Endometrial microvascular endothelial cells (primary cell): ENCODE results near the gene DENND1A. TPM values are rescaled to one million over a fixed set of nuclear protein-coding genes. Genes with fewer than 3 reads are reported as not detected.

ENCODE experiments used
- in situ Hi-C: cut with HindIII; loops from 2 replicates; pipeline ENCODE4 v1.10.0; 2017; ENCODE audit warnings: low sequenced_read_pairs, low pct_unique_long_range_greater_than_20kb; ENCODE audit errors: inconsistent ontology term
- total RNA-seq: library from RNA; depleted of rRNA; stranded (reverse); fragments of >200 nt; gene quantifications from one replicate; pipeline ENCODE4 v1.2.3, GENCODE V29; 2015; ENCODE audit errors: inconsistent ontology term

The DENND1A gene
- total RNA-seq, 1 donor from 2014 or later, result 13.6 TPM

- in situ Hi-C loops, result no loop called here
Observed at GRCh38 chr9:123426406-123426805, 503.5 kb downstream of the DENND1A start.

GRCh38 chr9:123425836-123426365 is 504.0 kb downstream of the DENND1A start:
- in situ Hi-C loops, result no loop called here

- in situ Hi-C loops, result no loop called here
Observed at GRCh38 chr9:123425261-123425821, 504.6 kb downstream of the DENND1A start.

GRCh38 chr9:123424552-123425225 is 505.2 kb downstream of the DENND1A start:
- in situ Hi-C loops, result no loop called here

GRCh38 chr9:123424131-123424530 is 505.8 kb downstream of the DENND1A start:
- in situ Hi-C loops, result no loop called here

DNA sequence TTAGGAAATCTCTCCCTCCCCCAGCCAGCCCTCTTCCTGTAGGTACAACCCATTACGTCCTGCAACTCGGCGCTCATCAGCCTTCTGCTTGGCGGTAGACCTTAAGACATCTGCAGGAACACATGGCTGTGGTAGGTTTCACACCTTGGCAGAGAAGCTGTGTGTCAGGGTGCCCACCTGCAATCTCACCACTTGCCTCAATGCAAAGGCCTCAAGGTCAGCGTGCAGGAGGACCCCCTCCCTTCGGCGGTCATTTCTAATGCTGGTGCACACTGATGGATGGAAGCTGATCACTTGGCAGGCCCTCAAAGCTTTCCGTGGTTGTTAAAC is 506.6 kb downstream of the DENND1A start:
- in situ Hi-C loops, result no loop called here

DNA sequence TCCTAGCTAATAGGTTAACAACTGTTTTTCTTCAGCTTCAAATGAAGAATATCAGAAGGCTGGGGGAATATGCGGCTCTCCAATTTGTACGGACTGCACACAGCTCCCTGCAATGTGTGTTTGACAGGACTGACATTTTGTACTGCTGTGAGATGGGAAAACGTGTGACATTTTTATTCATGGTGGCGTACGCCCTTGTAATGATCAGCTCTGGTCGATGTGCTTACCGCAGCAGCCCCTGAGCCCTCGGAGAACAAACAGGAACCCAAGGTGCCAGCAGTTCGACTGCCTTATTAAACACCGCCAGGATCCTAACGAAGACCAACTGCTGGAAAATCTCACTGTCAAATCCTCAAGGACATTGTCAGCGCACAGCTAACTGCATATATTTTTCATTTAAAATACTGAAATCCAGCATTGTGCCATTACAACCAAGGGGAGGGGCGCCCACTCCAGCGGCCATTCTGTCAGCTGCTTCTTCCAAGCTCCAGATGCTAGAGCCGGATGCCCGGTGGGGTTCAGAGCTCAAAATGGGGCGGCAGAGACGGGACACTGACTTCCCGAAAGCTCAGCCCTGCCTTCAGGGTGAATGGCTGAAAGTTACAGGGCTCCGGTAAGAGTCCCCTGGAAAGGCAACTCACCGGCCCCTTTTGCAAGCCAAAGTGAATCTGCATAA is 507.2 kb downstream of the DENND1A start:
- in situ Hi-C loops, result no loop called here

DNA sequence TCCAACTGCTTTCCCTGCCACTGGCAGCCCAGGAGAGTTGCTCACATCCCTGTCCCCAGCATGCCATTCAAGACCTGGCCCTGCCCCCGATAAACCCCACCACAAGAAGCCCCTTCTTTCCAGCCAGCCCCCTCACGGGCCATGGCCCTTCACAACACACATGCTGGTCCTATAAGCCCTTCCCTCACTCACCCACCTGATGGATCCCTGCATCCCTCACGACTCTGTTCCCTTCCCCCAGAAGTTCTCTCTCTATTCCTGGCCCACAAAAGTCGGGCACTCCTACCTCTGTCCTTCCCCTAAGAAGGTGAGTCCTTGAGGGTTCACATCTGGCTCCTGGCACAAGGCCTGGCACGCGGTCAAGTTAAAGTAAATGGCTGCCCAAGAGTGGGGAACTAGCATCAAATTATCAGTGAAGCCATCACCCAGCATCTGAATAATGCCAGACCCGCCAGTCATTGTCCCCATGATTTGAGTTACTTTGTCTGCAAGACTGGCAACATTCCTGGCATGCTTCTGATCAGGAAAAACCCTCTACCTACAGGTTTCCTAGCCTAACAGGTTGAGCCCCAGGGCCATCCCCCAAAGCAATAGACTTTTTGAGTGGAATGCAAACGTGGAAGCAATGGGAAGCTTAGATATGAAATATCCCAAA is 508.0 kb downstream of the DENND1A start:
- in situ Hi-C loops, result no loop called here

DNA sequence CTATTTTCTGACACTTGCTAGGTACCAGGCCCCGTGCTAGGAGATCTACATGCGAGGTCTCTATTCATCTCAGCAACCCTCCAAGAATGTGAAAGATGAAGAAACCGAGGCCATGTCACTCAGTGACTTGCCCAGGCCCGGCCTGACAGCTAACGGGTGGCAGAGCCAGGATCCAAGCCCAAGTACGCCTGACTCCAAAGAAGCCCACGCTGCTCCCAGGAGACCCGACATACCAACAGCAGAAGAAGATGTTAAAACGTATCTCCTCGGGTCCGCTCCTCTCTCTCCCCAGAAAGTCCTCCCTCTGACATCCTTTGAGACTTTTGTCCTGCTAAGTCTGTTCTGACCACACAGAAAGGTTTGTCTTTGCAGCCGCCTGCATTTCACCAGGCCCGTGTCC is 508.7 kb downstream of the DENND1A start:
- in situ Hi-C loops, result no loop called here

GRCh38 chr9:123420592-123421111 is 509.3 kb downstream of the DENND1A start:
- in situ Hi-C loops, result no loop called here

DNA sequence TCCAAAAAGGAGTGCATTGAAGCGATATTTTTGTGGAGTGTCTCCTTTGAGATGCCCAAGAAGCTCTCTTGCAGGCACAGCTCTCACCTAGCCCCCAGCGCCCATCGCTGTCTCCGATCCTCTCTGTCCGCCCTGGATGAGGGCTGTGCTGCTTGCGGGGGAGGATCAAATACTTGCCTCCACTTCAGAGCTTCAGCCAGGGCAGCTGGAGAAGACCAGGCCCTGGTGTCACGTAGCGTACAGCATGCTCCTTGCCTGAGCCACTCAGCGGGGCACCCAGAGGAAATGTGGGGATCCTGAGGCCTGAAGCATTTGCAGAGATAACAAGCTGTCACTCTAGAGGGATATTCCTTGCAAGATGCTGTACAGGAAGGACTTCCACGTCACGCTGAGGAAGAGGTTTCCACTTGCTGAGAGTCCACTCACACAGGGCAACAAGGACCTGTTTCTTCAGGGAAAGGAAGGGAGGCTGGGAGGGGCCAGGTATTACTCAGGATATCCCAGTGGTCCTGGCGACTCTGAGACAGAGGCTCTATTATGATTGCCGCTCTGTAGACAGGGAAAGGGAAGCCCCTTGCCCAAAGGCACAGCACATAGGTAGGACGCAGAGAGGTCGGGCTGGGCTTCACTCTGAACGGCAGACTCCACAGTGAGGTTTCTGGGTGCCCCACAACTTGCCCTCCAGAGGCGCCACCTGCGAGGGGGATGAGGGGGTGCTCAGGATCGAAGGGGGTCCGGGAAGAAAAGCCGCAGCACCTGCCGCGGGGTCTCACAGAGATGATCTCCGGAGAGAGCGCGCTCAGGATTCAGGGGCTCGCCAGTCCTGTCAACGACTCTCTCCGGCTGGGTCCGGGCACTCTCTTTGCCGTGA is 510.0 kb downstream of the DENND1A start:
- in situ Hi-C loops, result no loop called here

DNA sequence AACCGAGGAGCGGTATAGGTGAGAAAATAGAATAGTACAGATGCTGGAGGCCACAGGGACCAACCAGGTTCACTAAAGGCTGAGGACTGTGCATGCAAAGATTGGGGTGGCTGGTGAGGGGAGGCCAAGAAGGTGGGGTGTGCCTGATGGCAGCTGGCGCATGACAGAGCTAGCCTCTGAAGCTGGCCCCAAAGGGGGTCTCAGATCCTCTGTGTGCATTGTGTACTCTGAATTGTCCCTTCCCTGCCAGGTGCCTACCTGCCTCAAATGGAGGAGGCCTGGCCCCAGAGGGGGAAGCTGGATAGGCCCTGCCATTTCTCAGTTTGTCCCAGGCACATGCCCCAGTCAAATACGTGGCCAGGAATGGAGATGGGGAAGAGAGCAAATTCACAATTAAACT is 510.8 kb downstream of the DENND1A start:
- in situ Hi-C loops, result no loop called here

- in situ Hi-C loops, result no loop called here
Observed at GRCh38 chr9:123418506-123418905, 511.4 kb downstream of the DENND1A start.

DNA sequence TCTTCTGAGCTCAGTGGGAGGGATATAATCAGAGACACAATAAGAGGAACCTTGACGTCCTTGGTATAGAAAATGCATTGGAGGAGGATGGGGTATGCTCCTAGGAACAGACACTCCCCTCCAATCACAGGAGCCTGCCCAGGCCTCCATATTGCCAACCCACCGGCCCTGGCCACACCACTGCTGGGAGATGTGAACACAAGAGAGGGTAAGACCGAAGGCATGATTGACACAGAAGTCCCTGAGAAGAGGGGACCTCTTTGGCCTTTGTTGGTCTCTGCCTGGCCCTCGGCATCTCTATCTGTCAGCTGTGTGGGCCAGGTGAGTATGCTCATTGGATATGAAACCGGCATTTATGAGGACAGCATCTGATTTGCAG is 511.9 kb downstream of the DENND1A start:
- in situ Hi-C loops, result no loop called here

- in situ Hi-C loops, result no loop called here
Observed at GRCh38 chr9:123417289-123418051, 512.5 kb downstream of the DENND1A start.

GRCh38 chr9:123416176-123416575 is 513.8 kb downstream of the DENND1A start:
- in situ Hi-C loops, result no loop called here

DNA sequence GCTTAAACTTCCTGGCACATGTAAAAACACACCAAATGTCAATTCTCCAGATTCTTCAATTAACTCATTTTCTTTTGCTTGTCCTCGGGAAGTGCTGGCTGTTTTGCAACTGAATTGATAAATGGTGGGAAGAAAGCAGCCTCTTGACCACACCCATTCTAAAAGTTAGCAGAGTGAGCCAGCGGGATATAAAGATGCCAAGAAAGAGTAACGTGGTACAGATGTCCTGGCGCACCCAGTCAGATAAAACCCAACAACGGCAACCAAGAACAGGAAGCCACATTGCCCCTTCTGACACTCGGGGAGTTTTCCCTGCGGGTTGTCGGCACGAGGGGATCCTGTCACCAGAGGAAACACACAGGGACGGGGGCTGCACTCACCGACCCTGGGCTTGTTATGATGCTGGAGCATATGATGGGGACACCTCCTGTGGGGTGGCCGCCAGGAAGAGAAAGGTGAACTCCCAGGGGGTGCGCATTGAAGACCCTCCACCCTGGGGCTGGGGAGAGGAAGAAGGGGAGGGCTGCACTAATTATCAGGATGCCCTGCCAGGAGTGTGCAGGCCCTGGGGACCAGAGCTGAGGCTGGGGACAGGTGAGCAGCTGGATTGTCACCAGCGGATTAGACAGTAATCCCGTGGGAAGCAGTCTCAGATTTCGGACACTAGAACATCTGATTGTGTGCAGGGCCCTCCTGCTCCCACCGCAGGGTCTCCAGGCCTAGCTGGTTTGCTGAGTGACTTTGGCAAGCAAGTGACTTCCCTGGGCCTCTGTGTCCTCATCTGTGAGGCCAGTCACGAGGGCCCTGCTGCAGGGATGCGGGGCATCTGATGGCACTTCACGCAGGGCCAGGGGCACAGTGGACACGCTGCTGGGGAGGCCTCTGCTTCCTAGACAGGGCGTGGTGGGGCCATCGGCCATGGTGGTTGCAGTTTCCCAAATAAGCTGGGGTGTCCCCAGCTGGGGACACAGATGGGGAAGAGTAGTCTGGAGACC is 514.7 kb downstream of the DENND1A start:
- in situ Hi-C loops, result no loop called here
